Trophoblast cell (in vitro differentiated cells and primary cell): Measurements from ENCODE around the gene AGPS.
"Not testable (repeated sequence)": the region's sequence is repeated elsewhere in the genome, so short reads cannot be mapped to it uniquely, and the experiment has no call there.

Experiments used
- DNase-seq, 2 donors: peaks; one replicate each; pipeline ENCODE4 v3.0.0-alpha.2; 2016
- H2AFZ ChIP-seq: 2 replicates; pipeline ENCODE4 v1.6.1; 2013; ENCODE audit warnings: low read length, moderate library complexity, mild to moderate bottlenecking; ENCODE audit not compliant: insufficient read depth, poor library complexity
- H2AK5ac ChIP-seq: 2 replicates; pipeline ENCODE4 v1.6.1; 2013; ENCODE audit warnings: mild to moderate bottlenecking, low read length
- H2BK120ac ChIP-seq: 2 replicates; pipeline ENCODE4 v1.6.1; 2013; ENCODE audit warnings: low read length, mild to moderate bottlenecking, moderate library complexity; ENCODE audit not compliant: insufficient read depth, poor library complexity
- H2BK12ac ChIP-seq: 2 replicates; pipeline ENCODE4 v1.6.1; 2013; ENCODE audit warnings: mild to moderate bottlenecking, low read length, moderate library complexity
- H2BK5ac ChIP-seq: 2 replicates; pipeline ENCODE4 v1.6.1; 2013; ENCODE audit warnings: low read length, low read depth, moderate library complexity, mild to moderate bottlenecking; ENCODE audit not compliant: poor library complexity
- H3K14ac ChIP-seq: 2 replicates; pipeline ENCODE4 v1.6.1; 2013; ENCODE audit warnings: mild to moderate bottlenecking, low read length
- H3K18ac ChIP-seq: 2 replicates; pipeline ENCODE4 v1.6.1; 2013; ENCODE audit warnings: mild to moderate bottlenecking, low read length
- H3K23ac ChIP-seq: 2 replicates; pipeline ENCODE4 v1.6.1; 2013; ENCODE audit warnings: low read length
- H3K27ac ChIP-seq: 2 replicates; pipeline ENCODE4 v1.5.1; 2013; ENCODE audit warnings: low read depth, mild to moderate bottlenecking, inconsistent platforms, low read length, moderate library complexity
- H3K27me3 ChIP-seq: 2 replicates; pipeline ENCODE4 v1.6.1; 2013; ENCODE audit warnings: inconsistent platforms, mild to moderate bottlenecking, low read length, moderate library complexity; ENCODE audit not compliant: insufficient read depth
- H3K36me3 ChIP-seq, 2 experiments: 1 replicate in 1 of 2; 2 replicates in 1 of 2; pipeline ENCODE4 v1.6.1; 2013; ENCODE audit warnings: low read length in 2 of 2, mild to moderate bottlenecking in 2 of 2, moderate library complexity in 1 of 2; ENCODE audit not compliant: insufficient read depth in 2 of 2, control insufficient read depth in 1 of 2
- H3K4ac ChIP-seq: 2 replicates; pipeline ENCODE4 v1.6.1; 2013; ENCODE audit warnings: low read depth, mild to moderate bottlenecking, low read length, moderate library complexity
- H3K4me1 ChIP-seq, 2 experiments: 1 replicate in 1 of 2; 2 replicates in 1 of 2; pipeline ENCODE4 v1.6.1; 2013; ENCODE audit warnings: low read length in 2 of 2, mild to moderate bottlenecking in 2 of 2, moderate library complexity in 1 of 2; ENCODE audit not compliant: insufficient read depth in 2 of 2, control insufficient read depth in 1 of 2
- H3K4me2 ChIP-seq: 2 replicates; pipeline ENCODE4 v1.6.1; 2013; ENCODE audit warnings: inconsistent platforms, mild to moderate bottlenecking, low read length, moderate library complexity
- H3K4me3 ChIP-seq: 2 replicates; pipeline ENCODE4 v1.5.1; 2013; ENCODE audit warnings: mild to moderate bottlenecking, low read depth, low read length, inconsistent platforms
- H3K79me1 ChIP-seq: one replicate; pipeline ENCODE4 v1.6.1; 2013; ENCODE audit warnings: low read length
- H3K79me2 ChIP-seq: 2 replicates; pipeline ENCODE4 v1.6.1; 2013; ENCODE audit warnings: low read length, mild to moderate bottlenecking; ENCODE audit not compliant: control insufficient read depth, insufficient read depth, poor library complexity
- H3K9ac ChIP-seq: 2 replicates; pipeline ENCODE4 v1.6.1; 2013; ENCODE audit warnings: mild to moderate bottlenecking, low read length
- H3K9me3 ChIP-seq: 2 replicates; pipeline ENCODE4 v1.6.1; 2013; ENCODE audit warnings: low read depth, mild to moderate bottlenecking, control low read depth, inconsistent platforms, low read length; ENCODE audit not compliant: insufficient read depth
- H4K12ac ChIP-seq: 2 replicates; pipeline ENCODE4 v1.6.1; 2013; ENCODE audit warnings: low read depth, mild to moderate bottlenecking, low read length, moderate library complexity
- H4K8ac ChIP-seq: 2 replicates; pipeline ENCODE4 v1.6.1; 2013; ENCODE audit warnings: low read depth, mild to moderate bottlenecking, low read length, moderate library complexity
- H4K91ac ChIP-seq: one replicate; pipeline ENCODE4 v1.6.1; 2013; ENCODE audit warnings: low read depth, mild to moderate bottlenecking, low read length, moderate library complexity
- WGBS: extraction: QIAGEN DNeasy Blood & Tissue Kit; methylation state at CpG from one replicate; pipeline ENCODE4 v1.1.7; 2013; ENCODE audit warnings: missing lambda C conversion rate; ENCODE audit not compliant: insufficient read length, insufficient coverage; ENCODE audit errors: extremely low coverage; 5-methylcytosine and 5-hydroxymethylcytosine counted together

Gene AGPS

GRCh38 chr2:177427936-177428335 is 35.4 kb downstream of the AGPS start:
- WGBS = no CpG with 5 or more reads among the region's 2 CpGs
- not testable (repeated sequence) for H3K36me3 ChIP-seq, H2AFZ ChIP-seq, H3K23ac ChIP-seq, H4K12ac ChIP-seq, H3K9me3 ChIP-seq, H2AK5ac ChIP-seq, H3K18ac ChIP-seq, H3K9ac ChIP-seq, H2BK120ac ChIP-seq, H3K27ac ChIP-seq, H4K8ac ChIP-seq, H2BK5ac ChIP-seq, H3K79me2 ChIP-seq, H3K4me2 ChIP-seq, H3K4me1 ChIP-seq, H3K4ac ChIP-seq, H4K91ac ChIP-seq, DNase-seq, H2BK12ac ChIP-seq, H3K14ac ChIP-seq, H3K79me1 ChIP-seq, H3K27me3 ChIP-seq, H3K4me3 ChIP-seq

- H2BK12ac ChIP-seq = no peak overlapping the region
- H2AFZ ChIP-seq = no peak overlapping the region
- peak overlapping the region; percentile 9 for H3K4ac ChIP-seq
- H3K36me3 ChIP-seq = peaks cover 3 to 6% of the 10 kb centered on the region in 2 experiments
- no peak overlapping the region for H4K91ac ChIP-seq
- H4K12ac ChIP-seq = no peak overlapping the region
- peaks cover 2% of the 10 kb centered on the region for H3K79me2 ChIP-seq
- no peak overlapping the region for H3K14ac ChIP-seq
- no peak overlapping the region for H2BK5ac ChIP-seq
- H3K4me2 ChIP-seq = no peak overlapping the region
- no peaks in the 10 kb centered on the region for H3K79me1 ChIP-seq
- no peak overlapping the region for H3K9ac ChIP-seq
- WGBS = no CpG with 5 or more reads among the region's 2 CpGs
- DNase-seq = no peak
- H3K27ac ChIP-seq = no peak overlapping the region
- no peaks in the 10 kb centered on the region for H3K4me1 ChIP-seq
- H3K23ac ChIP-seq = no peak overlapping the region
- H2AK5ac ChIP-seq = no peak overlapping the region
- peaks cover 5% of the 10 kb centered on the region for H3K9me3 ChIP-seq
- H4K8ac ChIP-seq = no peak overlapping the region
- H3K18ac ChIP-seq = peak overlapping the region; percentile 33
- H3K27me3 ChIP-seq = no peaks in the 10 kb centered on the region
- H2BK120ac ChIP-seq = no peak overlapping the region
- H3K4me3 ChIP-seq = no peak overlapping the region
Observed at GRCh38 chr2:177429688-177430325, 37.2 kb downstream of the AGPS start.

- Histone ChIP-seq H3K27ac (no peak overlapping the region), H3K36me3 (peaks cover 3 to 6% of the 10 kb centered on the region in 2 experiments), H3K27me3 (no peaks in the 10 kb centered on the region), H2BK120ac (no peak overlapping the region), H2BK12ac (no peak overlapping the region), H2AFZ (no peak overlapping the region), H3K4me2 (no peak overlapping the region), H2AK5ac (no peak overlapping the region), H3K23ac (no peak overlapping the region), H3K18ac (no peak overlapping the region), H2BK5ac (no peak overlapping the region), H3K4me3 (no peak overlapping the region), H3K4ac (no peak overlapping the region), H4K8ac (no peak overlapping the region), H3K9ac (no peak overlapping the region), H3K9me3 (peaks cover 5% of the 10 kb centered on the region), H4K12ac (no peak overlapping the region), H3K79me2 (peaks cover 2% of the 10 kb centered on the region), H3K79me1 (no peaks in the 10 kb centered on the region), H3K4me1 (no peaks in the 10 kb centered on the region), H3K14ac (no peak overlapping the region), H4K91ac (no peak overlapping the region)
- WGBS = no CpG with 5 or more reads among the region's 4 CpGs
- DNase-seq = no peak
Observed at GRCh38 chr2:177430411-177430810, 37.8 kb downstream of the AGPS start.

GRCh38 chr2:177431111-177431725 is 38.6 kb downstream of the AGPS start:
- H2AFZ ChIP-seq, H3K4me3 ChIP-seq, H4K8ac ChIP-seq, H2BK120ac ChIP-seq, H3K4me1 ChIP-seq, H3K27me3 ChIP-seq, H3K14ac ChIP-seq, H3K23ac ChIP-seq, H3K4me2 ChIP-seq, H4K91ac ChIP-seq, H3K79me1 ChIP-seq, H2AK5ac ChIP-seq, DNase-seq, H3K4ac ChIP-seq, H3K36me3 ChIP-seq, H3K9me3 ChIP-seq, H2BK5ac ChIP-seq, H2BK12ac ChIP-seq, H3K9ac ChIP-seq, H3K79me2 ChIP-seq, H3K27ac ChIP-seq, H3K18ac ChIP-seq, H4K12ac ChIP-seq: not testable (repeated sequence)
- no CpG with 5 or more reads among the region's 12 CpGs for WGBS
